Measurements from ENCODE around the gene RRM2.

The RRM2 gene
- 0.22 to 13.5 (median 3.6) reads per million in 3 experiments for total RNA-seq

DNA sequence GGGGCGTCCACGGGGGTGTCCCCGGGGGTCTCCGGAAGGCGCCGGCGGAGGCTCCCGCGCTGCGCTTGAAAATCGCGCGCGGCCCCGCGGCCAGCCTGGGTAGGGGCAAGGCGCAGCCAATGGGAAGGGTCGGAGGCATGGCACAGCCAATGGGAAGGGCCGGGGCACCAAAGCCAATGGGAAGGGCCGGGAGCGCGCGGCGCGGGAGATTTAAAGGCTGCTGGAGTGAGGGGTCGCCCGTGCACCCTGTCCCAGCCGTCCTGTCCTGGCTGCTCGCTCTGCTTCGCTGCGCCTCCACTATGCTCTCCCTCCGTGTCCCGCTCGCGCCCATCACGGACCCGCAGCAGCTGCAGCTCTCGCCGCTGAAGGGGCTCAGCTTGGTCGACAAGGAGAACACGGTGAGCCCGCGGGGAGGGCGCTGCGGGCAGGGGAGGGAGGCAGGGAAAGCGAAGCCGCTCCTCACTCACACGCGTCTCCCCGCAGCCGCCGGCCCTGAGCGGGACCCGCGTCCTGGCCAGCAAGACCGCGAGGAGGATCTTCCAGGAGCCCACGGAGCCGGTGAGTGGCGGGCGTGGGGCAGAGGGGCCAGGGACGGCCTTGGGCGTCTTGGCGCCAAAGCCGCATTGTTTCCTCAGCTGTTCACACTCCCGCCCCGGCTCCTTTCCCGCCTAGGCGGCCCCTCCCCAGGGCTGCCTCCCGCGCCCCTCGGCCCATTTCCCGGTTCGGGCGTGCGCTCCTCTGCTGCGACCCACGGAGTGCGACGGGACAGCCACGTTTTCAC is at the start of gene RRM2:
RRM2 (plus strand) TSS at position 240 of the 781 bp plus-strand sequence; CDS start at position 300, 60 bp downstream.
- DNase-seq, result peak; percentile 78

DNA sequence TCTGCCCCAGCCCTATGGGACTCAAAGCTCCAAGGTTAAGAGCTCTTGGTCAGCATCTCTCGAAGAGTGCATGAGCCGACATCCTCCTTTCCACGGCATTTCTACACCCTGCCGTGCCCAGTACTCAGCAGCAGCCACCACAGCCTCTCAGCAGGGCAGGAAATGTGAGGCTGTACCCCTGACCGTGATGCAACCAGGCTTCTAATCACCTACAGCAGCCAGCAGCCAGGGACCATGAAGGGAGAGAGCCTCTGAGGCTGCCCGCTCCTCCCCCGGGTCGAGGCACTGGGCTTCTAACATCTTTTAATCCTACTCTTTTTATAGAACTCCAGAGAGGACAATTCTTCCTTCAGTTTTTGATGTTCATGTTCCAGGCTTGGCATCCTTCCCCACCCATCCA is 48.8 kb upstream of the RRM2 start:
- no peak for DNase-seq

DNA sequence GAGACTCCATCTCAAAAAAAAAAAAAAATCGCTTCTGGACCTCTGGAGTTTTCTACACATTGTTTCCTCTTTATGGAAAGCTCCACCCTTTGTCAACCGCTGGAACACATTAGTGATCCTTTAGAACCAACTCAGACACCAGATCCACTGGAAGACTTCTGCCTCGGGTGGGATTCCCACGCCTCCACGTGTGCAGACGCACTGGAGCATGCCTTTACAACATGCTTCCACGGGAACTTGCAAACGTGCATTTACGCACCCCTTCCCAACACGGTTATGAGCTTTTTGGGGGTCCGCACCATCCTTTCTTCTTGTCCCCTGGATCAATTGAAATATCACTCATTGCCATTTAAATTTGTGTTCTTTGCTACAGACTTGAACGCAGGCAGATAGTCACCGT is 47.4 kb upstream of the RRM2 start:
- DNase-seq, result no peak

DNA sequence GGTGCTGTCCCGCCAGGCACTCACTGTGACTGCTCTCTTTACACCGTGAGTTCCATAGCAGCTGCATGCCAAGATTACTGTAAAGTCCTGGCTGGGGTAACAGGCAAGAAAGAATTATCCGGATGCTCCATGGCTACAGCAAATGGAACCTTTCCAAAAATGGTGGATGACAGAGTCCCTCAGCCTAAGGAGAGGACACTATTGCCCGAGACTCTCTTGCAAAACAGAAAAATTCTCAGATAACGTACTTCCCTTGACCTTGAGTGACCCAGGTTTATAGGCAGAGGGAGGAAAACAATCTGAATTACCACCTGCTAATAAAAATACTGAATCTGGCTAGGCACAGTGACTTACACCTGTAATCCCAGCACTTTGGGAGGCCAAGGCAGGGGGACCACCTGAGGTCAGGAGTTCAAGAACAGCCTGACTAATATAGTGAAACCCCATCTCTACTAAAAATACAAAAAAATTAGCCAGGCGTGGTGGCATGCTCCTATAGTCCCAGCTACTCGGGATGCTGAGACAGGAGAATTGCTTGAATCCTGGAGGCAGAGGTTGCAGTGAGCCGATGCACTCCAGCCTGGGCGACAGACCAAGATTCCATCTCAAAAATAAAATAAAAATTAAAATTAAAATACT is 46.8 kb upstream of the RRM2 start:
- DNase-seq, result no peak

DNA sequence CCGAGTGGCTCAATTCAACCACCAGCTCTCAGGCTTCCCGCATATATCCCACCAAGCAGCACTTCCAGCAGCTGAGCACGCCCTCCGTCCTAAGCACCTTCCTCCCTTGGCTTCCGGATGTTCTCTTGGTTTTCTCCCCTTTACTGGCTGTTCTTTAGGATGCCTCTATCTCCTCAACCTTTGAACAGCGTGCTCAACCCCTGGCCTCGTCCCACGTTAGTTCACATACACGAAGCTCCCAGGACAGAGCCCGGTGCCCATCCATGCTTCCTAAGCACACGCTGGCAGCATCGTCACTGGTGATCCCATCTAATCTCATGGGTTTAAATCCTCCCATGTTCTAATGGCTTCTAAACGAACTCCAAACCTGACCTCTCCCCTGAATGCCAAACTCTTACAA is 46.0 kb upstream of the RRM2 start:
- no peak for DNase-seq

DNA sequence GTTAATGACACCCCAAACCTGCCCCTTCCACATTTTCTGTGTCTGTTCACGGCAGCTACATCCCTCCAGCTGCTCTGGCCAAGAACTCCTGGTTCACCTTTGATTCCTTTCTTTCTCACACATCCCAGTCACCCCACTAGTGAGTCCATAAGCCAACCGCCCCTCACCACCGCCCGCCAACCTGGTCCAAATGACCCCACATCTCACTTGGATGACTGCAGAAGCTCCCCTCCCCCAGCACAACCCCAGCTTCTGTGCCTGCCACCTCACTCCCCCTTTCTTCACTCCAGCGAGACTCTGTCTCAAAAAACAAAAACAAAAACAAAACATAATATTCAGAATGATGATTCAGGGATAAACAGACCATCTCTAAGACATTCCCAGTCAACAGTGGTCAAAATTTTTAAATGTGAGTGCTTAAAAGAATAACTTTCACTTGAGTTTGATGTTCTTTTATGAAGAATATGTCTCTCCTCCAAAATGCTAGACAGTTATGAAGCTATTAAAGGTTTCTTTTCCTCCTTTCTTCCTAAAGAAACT is 45.5 kb upstream of the RRM2 start:
- DNase-seq, result no peak

DNA sequence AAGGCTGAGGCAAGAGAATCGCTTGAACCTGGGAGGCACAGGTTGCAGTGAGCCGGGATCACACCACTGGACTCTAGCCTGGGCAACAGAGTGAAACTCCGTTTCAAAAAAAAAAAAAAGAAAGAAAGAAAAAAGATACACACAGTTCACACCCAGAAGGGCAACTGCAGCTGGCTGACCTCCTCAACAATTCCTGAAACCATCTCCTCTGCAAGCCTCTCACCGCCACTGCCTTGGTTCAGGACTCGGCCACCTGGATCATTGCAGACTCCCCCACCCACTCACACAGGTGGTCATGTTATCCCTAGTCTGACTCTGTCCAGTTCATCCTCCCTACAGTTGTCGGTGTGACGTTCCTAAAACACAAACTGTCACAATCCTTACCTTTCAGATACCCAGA is 44.5 kb upstream of the RRM2 start:
- no peak for DNase-seq

DNA sequence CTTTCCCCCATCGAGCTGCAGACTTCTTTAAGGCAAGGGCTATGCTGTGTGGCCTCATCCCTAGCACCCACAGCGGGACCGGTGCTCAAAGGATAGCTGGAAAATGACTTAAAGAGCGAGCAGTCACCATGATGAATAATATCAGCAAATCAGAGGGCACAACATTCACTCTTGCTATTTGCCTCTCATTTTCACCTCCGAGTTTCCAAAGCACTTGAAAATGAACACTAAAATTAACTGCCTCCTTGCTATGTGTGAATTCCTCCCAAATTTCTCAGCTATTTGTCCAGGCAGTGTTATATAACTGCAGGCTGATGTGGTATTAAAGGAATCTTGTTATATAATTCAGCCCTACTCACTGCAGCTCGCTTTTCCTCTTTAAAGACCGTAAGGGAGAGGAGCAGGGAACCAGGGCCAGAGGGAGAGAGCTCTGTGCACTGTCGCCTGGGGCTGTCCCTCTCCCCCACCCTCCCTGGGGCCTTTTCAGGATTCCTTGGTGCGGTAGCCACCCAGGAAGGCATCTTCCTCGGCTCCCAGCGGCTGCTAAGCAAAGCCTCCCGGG is 43.8 kb upstream of the RRM2 start:
- no peak for DNase-seq

DNA sequence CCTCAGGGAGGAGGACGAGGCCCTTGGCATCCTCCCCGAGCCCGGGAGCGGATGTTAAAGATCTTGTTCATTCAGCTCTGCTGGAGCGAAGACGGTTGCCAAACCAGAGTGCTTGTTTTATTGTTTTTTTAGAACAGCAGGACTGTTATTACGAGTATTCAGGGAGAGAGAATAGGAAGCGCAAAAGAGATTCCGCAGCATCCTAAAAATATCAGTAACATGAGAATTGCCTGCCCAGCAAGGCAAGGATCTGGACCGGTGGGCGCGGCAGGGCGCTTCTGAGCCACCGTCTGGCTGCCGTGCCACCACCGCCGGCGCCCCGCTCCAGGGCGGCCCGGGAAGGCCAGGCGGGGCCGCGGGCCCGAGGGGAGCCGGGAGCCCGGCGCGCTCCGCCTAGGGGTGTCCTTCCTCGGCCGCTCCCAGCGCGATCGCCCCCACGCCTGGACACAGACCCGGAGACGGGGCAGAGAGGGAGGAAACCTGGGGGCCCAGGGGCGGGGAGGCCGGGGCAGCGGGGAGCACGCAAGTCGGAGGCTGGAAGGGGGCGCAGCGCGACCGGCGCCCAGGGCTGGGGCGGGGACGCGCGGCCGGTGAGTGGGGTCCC is 43.2 kb upstream of the RRM2 start:
- DNase-seq, result peak; percentile 13

DNA sequence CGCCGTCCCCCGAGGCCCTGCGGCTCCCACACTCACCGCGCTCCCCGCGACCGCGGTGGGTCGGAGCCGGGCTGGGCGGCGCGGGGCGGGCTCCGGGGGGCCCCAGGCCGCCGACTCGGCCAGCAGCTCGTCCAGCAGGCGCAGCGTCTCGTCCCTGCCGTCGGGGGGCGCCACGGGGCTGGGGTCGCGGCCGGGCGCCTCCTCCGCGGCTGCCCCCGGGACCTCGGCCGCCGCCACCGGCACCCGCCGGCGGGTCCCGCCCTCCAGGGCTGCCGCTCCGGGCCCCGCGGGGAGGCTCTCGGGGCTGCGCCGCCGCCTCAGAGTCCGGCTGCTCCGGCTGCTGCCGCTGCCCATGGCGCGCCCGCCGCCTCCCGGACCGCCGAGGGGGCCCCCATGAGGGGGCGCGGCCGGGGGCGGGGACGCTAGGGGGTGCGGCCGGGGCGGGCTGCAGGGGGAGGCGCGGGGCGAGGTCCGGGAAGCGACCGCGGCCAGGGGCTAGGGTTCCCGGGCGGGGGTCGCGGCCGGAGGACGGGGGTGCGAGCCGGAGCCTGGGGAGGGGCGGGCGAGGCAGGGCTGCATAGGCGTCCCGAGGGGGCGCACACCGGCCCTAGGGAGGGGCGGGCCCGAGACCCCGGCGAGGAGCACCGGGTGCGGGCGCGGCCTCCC is 42.5 kb upstream of the RRM2 start, which contains the start of gene CYS1:
CYS1 (minus strand) TSS at position 542 of the 666 bp plus-strand sequence; CDS start at position 354, 188 bp downstream.
- no peak for DNase-seq

DNA sequence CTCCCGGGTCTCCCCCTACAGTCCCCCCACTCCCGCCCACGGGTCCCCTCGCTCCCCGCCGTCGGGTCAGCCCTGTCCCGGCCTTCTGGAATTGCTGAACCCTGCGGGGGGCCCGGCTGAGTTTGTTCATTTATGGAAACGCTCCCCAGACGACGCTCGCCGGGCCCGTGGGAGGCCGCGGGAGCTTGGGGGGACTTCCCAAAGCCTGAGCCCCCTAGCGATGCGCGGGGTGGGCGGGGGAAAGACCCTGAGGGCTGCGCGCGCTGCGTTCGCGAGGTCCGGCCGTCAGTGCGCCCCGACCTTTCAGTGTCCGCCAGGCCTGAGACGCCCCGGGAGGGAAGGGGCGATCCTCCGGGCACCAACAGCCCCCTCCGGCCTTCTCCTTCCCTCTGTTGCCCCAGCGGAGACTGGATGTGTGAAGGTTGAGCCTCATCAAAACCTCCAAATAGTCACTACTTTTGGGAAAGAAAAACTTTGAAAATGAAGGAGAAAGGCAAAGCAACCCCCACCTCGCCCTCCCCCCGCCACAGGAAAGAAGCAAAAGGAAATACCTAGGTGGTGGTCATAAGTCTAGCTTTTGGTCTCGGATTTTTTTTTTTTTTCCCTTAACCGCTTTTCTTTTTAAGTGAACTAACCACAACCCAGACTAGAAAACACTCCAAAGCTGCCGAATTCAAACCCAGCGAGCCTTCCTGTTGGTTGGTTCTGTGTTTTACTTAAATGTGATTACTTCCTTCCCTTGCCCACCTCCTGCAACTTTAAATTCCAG is 41.8 kb upstream of the RRM2 start:
- peak; percentile 70 for DNase-seq

DNA sequence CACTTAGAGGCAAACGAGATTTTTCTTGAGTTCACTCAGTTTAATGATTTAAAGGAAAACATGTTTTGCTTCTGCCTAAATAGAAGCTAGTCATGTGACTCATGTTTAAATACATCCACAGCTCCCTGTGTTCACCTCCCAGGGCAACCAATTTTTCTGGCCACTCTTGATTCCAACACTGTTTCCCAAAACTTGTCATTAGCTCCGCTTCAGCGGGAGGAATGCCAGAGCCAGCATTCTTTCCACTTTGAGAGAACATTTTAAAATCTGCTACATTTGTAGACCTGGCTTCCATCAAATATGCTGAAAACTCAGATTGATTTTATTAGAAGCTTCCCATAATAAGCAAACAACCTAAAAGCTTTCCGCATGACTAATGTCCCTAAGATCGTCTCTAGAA is 39.5 kb upstream of the RRM2 start:
- no peak for DNase-seq

DNA sequence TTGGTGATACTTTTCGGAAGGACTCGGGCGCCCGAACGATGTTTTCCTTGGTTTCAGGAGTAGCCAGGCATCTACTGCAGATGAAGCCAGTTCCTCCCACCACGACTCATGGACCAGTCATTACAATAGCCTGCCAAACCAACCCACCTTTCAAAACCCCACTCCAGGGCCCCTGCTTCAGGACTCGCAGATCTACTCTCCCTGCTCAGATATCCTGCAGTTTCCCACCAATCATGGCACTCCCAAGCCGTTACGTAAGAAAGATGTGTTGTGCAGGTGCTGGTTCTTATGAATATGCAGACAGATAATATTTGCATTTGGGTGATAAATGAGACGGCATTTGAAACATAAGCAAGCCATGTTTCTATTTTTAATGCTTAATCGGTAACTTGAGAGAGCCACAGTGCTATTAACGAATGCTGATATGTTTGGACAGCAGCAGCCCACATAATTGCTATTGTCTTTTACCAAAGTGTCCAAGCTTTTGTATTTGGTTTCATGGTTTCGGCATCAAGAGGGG is 38.8 kb upstream of the RRM2 start:
- DNase-seq, result no peak

DNA sequence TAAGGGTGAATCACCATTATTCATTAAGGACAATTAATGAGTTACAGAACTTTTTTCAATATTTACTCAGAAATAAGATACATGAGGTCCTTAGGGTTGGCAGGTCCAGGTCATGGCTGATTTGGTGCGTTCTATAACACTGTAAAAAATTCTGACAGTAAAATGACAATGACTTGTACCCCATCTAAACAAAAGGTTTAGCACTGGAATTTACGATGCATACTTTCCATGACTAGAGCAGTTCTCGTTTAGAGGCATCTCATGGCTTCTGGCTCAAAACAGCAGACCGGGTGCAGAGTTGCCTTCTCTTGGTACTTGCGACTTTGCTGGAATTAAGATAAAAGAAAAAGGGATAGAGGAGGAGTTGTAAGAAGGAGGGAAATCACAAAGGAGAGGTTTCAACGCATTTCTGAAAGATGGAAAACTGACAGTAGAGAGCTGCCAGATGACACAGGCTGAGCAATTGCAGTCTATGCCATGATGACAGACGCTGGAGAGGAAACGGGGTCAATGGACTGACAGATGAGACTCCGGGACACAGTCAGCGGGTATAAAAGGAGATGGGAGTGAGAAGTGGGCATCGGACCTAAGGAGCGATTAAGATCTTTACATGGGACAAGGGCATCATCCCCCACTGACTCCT is 38.2 kb upstream of the RRM2 start:
- DNase-seq, result no peak

DNA sequence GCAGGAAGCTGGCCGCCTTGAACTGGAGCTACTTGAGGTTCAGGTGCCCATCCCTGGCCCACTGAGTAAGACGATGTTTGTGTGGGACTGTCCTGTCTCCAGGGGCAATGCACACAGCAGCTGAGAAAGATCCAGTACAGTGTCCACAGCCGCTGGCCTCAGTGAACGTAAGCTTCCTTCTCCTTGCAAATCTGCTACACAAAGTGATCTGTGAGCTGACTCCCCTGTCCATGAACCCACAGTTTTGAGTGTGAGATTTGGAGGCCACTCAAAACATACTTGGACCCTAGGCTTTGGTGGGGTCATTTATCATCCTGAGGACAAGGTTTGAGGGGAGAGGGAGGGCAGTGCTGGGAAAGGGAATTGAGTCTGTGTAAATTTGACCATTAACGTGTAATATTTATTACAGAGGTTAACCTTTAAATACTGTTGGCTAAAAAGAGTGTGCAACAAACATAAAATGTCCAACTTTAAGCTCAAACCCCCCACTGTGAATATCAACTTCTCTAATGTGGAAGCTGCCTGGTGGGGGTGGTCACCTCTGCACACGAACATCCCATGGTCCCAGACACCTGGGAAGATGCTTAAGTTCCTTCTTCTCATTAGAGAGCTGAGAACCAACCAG is 37.4 kb upstream of the RRM2 start:
- no peak for DNase-seq

DNA sequence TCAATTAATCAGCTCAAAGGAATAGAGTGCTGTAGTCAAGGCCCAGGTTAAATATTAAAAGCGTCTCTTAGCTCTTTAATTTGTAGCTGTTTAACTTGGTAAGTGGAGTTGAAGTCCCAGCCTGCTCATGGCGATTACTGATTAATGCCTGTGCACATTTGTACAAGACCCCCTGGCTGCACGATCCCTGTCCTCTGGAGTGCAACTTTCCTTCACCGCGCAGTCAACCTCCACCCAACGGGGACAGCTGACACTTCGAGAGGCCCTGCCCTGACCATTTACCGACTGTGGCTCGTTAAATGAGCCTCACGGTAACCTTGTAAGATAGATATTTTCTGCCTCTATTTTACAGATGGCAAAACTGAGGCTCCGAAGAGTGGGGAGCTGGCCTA is 36.9 kb upstream of the RRM2 start:
- DNase-seq, result no peak

DNA sequence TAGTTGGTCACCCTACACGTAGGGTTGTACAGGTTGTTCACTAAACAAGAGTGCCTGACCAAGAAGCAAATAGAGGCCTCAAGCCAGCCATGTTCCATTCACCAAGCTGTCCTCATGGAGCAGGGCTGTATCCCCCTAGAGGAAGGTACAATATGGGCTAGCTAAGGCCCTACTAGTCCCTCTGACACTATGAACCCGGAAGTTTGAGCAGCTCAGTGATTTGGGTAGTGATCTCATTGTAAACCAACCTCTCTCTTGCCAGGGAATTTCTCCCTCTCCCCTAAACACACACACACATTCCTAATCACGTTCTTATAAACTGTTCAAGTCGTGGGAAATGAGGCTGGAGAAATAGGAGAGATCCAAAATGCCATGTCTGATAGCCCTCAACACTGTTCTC is 35.6 kb upstream of the RRM2 start:
- no peak for DNase-seq

DNA sequence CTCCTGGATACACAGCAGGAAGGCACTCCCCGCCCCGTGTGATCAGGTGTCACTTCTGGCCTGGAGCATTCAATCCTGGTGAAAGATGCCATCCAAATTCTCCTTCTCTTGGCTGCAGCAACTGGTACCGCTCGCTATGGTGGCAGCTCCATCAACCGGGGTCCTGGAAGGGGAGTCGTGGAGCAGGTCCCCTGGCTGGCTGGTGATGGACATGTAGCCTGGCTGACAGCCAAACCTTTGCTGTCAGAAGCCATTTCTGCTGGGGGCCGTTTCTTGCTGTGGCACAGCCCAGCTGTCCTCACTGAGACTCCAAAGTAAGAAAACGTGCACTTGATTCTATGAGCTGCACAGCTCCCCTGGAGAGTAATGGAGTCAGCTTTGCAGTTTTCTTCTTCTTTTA is 35.2 kb upstream of the RRM2 start:
- no peak for DNase-seq

DNA sequence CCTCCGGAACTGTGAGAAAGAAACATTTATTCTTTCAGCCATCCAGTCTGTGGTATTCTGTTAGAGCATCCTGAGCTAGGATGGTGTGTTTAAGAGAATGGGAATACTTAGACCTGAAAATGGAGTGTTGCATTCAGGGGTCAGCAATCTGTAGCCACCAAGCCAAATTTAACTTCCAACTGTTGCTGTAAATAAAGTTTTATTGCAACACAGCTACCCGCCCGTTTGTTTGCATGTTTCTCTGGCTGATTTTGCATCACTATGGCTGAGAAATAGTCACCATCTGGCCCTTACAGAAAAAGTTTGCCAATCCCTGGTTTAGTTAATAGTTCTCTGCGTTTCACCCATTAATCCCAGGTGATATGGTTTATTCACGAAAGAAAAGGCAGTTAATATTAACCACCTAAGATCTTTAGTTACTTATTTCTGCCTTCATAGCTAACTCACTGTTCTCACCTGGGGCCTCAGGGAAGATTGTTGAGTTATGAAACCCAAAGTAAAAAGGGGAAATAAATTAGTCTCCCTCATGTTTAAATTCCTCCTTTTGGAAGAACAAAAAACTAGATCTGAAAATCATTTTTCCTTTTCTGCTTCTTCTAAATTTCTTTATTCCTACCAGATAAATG is 32.9 kb upstream of the RRM2 start:
- DNase-seq, result no peak

DNA sequence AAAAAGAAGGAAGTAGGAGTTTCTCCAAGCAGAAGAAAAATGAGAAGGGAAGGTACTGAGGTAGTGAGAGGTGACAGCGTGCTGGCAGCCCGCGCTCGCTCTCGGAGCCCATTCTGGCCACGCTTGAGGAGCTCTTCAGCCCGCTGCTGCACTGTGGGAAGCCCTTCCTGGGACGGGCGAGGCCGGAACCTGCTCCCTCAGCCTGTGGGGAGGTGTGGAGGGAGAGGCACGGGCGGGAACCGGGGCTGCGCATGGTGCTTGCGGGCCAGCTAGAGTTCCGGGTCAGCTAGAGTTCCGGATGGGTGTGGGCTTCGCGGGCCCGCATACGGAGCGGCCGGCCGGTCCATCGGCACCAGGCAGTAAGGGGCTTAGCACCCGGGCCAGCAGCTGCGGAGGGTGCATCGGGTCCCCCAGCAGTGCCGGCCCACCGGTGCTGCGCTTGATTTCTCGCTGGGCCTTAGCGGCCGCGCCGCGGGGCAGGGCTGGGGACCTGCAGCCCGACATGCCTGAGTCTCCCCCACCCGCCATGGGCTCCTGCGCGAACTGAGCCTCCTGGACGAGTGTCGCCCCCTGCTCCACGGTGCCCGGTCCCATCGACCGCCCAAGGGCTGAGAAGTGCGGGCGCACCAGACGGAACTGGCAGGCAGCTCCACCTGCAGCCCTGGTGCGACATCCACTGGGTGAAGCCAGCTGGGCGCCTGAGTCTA is 31.2 kb upstream of the RRM2 start:
- DNase-seq, result no peak
